Stomach (tissue), 4 donors: ENCODE results near the gene EIF2S2.
"Not testable (repeated sequence)": the region's sequence is repeated elsewhere in the genome, so short reads cannot be mapped to it uniquely, and the experiment has no call there.

Source experiments
- CTCF ChIP-seq, 7 experiments: fragments of 450-650 bp in 4 of 7; fragments of 200-600 bp in 3 of 7; sonication (generic) in 3 of 7; IDR thresholded peaks; one replicate each; pipeline ENCODE4 v1.5.1; 2016 to 2019; ENCODE audit warnings: antibody characterized with exemption in 7 of 7, control low read depth in 2 of 7, mild to moderate bottlenecking in 1 of 7
- POLR2A ChIP-seq, 4 donors: fragments of 450-650 bp; IDR thresholded peaks; one replicate each; pipeline ENCODE4 v1.6.1; 2016; ENCODE audit warnings: antibody characterized with exemption in 4 of 4, control low read depth in 2 of 4, mild to moderate bottlenecking in 1 of 4, moderate library complexity in 1 of 4

DNA sequence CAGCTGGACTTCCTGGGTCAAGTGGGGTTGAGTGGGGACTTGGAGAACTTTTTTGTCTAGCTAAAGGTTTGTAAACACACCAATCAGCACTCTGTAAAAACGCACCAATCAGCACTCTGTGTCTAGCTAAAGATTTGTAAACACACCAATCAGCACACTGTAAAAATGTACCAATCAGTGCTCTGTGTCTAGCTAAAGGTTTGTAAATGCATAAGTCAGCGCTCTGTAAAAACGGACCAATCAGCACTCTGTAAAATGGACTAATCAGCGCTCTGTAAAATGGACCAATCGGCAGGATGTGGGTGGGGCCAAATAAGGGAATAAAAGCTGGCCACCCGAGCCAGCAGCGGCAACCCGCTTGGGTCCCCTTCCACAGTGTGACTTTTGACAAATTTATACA, 40.0 kb upstream of the EIF2S2 start:
- not testable (repeated sequence) for TF ChIP-seq CTCF, POLR2A (IDR thresholded peaks at IDR 0.05)
